Endodermal cell (in vitro differentiated cells): ENCODE measurements around the gene FOXQ1. TPM values are rescaled to one million over a fixed set of nuclear protein-coding genes. Genes with fewer than 3 reads are reported as not detected.
A peak's percentile ranks its signal among the peaks of the same experiment; 100 is the strongest.

Source experiments
- DNase-seq: peaks from one replicate; pipeline ENCODE4 v3.0.0-alpha.2; 2017
- H3K27ac ChIP-seq: 2 replicates; pipeline ENCODE4 v1.5.1; 2013; ENCODE audit warnings: mild to moderate bottlenecking, low read depth, low read length, moderate library complexity
- H3K27me3 ChIP-seq: 2 replicates; pipeline ENCODE4 v1.6.1; 2013; ENCODE audit warnings: mild to moderate bottlenecking, low read length, moderate library complexity; ENCODE audit not compliant: insufficient read depth, control insufficient read depth, poor library complexity, severe bottlenecking
- H3K36me3 ChIP-seq: 2 replicates; pipeline ENCODE4 v1.7.0; 2013; ENCODE audit warnings: mild to moderate bottlenecking, low read length, moderate library complexity; ENCODE audit not compliant: control insufficient read depth, insufficient read depth
- H3K4me1 ChIP-seq: one replicate; pipeline ENCODE4 v1.7.0; 2013; ENCODE audit warnings: low read length; ENCODE audit not compliant: control insufficient read depth, insufficient read depth
- H3K4me3 ChIP-seq: 2 replicates; pipeline ENCODE4 v1.5.1; 2013; ENCODE audit warnings: mild to moderate bottlenecking, low read length, moderate library complexity
- H3K9ac ChIP-seq: 2 replicates; pipeline ENCODE4 v1.6.1; 2013; ENCODE audit warnings: mild to moderate bottlenecking, low read length, moderate library complexity; ENCODE audit not compliant: poor library complexity, severe bottlenecking; ENCODE audit errors: extremely low read depth
- H3K9me3 ChIP-seq: 2 replicates; pipeline ENCODE4 v1.6.1; 2013; ENCODE audit warnings: mild to moderate bottlenecking, low read length, moderate library complexity; ENCODE audit not compliant: control insufficient read depth
- H3K27ac Mint-ChIP-seq: 2 replicates; pipeline ENCODE4 v1.8.0; 2020; ENCODE audit warnings: mixed read lengths
- H3K27me3 Mint-ChIP-seq: 2 replicates; pipeline ENCODE4 v1.8.0; 2021; ENCODE audit warnings: mild to moderate bottlenecking, mixed read lengths; ENCODE audit not compliant: insufficient read depth
- H3K36me3 Mint-ChIP-seq: 2 replicates; pipeline ENCODE4 v1.8.0; 2020; ENCODE audit warnings: low read depth, mixed read lengths
- H3K4me1 Mint-ChIP-seq: 2 replicates; pipeline ENCODE4 v1.8.0; 2020; ENCODE audit warnings: mixed read lengths
- H3K4me3 Mint-ChIP-seq: 2 replicates; pipeline ENCODE4 v1.8.0; 2020; ENCODE audit warnings: mild to moderate bottlenecking, moderate library complexity, mixed read lengths
- H3K9me3 Mint-ChIP-seq: 2 replicates; pipeline ENCODE4 v1.8.0; 2020; ENCODE audit warnings: mild to moderate bottlenecking, mixed read lengths
- WGBS, 2 experiments: methylation state at CpG; one replicate each; pipeline versions ENCODE4 v1.1.5 to v1.1.7; 2013; ENCODE audit warnings: missing lambda C conversion rate in 2 of 2, mixed read lengths in 1 of 2; ENCODE audit not compliant: insufficient coverage in 1 of 2, insufficient read length in 1 of 2; 5-methylcytosine and 5-hydroxymethylcytosine counted together
- total RNA-seq, 2 donors: library from RNA; stranded (reverse); fragmentation: NEBNext Ultra II Directional in 1 of 2; extraction: Animal tissue kit (Norgen Biotek cat#: 25700) in 1 of 2; gene quantifications; 2 replicates in 1 of 2; 3 replicates in 1 of 2; pipeline ENCODE4 v1.2.1, GENCODE V29; 2021
- TF ChIP-seq, protein P1 (sequence below): fragments of 200-600 bp; sonication (generic); conservative IDR thresholded peaks from 2 replicates; pipeline ENCODE4 v1.5.0; 2021; ENCODE audit warnings: antibody characterized with exemption, mild to moderate bottlenecking

The FOXQ1 gene
- total RNA-seq, 2 donors from 2014 or later, result 7.8 to 41.3 TPM

DNA sequence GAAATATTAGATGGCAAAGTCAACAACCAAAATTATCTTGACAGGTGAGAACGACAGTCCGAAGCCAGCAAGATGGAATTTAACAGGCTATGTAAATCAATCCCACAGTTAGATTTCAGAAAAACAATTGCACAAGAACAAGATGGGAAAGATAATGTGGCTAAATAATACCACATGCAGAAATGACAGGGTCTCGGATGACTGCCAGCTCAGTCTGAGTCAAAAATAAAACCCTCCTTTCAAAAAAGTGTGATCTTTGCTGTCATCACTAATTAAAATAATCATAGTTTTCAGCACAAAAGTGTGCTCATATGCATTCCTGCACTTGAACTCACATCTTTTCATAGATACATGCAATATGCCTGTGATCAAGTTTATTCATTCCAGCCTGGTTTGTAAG, 25.9 kb downstream of the FOXQ1 start:
- Histone ChIP-seq H3K27me3 (no peaks in the 10 kb centered on the region), H3K36me3 (no peaks in the 10 kb centered on the region), H3K27ac (no peak overlapping the region), H3K9me3 (no peaks in the 10 kb centered on the region), H3K4me1 (peaks cover 9% of the 10 kb centered on the region), H3K9ac (no peak overlapping the region), H3K4me3 (no peak overlapping the region)
- 86 to 100% methylated on average over 2 to 3 of the region's 3 CpGs for WGBS, 2 experiments
- no peak overlapping the region for H3K27ac Mint-ChIP-seq
- H3K4me1 Mint-ChIP-seq, result peaks cover 31% of the 10 kb centered on the region
- DNase-seq, result no peak
- no peaks in the 10 kb centered on the region for H3K36me3 Mint-ChIP-seq
- H3K4me3 Mint-ChIP-seq, result no peak overlapping the region
- TF ChIP-seq, protein P1, sequence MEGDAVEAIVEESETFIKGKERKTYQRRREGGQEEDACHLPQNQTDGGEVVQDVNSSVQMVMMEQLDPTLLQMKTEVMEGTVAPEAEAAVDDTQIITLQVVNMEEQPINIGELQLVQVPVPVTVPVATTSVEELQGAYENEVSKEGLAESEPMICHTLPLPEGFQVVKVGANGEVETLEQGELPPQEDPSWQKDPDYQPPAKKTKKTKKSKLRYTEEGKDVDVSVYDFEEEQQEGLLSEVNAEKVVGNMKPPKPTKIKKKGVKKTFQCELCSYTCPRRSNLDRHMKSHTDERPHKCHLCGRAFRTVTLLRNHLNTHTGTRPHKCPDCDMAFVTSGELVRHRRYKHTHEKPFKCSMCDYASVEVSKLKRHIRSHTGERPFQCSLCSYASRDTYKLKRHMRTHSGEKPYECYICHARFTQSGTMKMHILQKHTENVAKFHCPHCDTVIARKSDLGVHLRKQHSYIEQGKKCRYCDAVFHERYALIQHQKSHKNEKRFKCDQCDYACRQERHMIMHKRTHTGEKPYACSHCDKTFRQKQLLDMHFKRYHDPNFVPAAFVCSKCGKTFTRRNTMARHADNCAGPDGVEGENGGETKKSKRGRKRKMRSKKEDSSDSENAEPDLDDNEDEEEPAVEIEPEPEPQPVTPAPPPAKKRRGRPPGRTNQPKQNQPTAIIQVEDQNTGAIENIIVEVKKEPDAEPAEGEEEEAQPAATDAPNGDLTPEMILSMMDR, result no peak
- peaks cover 1% of the 10 kb centered on the region for H3K9me3 Mint-ChIP-seq
- no peaks in the 10 kb centered on the region for H3K27me3 Mint-ChIP-seq

DNA sequence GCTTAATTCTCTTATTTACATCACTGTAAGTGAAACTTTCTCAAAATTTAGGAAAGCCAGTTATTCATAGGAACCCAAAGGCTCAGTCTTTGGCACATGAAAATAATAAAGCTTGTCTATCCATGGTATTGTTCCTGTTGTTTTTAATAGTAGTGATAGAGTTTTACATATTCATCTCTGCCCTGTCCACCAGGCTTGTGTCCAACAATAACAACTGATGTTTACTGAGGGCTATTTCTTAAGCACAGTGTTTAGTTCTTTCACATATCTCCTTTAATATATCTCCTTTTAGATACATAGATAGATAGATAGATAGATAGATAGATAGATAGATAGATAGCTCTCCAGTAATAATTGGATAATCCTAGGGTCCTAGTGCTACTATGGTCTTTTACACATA, 34.2 kb downstream of the FOXQ1 start:
- H3K36me3 ChIP-seq, result no peaks in the 10 kb centered on the region
- H3K4me3 ChIP-seq, result no peak overlapping the region
- no peak overlapping the region for H3K27ac Mint-ChIP-seq
- H3K9me3 ChIP-seq, result peaks cover 23% of the 10 kb centered on the region
- no peak overlapping the region for H3K4me3 Mint-ChIP-seq
- no peak overlapping the region for H3K9ac ChIP-seq
- no peaks in the 10 kb centered on the region for H3K4me1 ChIP-seq
- no peak for DNase-seq
- no peaks in the 10 kb centered on the region for H3K27me3 Mint-ChIP-seq
- TF ChIP-seq, protein P1, result no peak
- H3K4me1 Mint-ChIP-seq, result peaks cover 3% of the 10 kb centered on the region
- no peaks in the 10 kb centered on the region for H3K36me3 Mint-ChIP-seq
- H3K9me3 Mint-ChIP-seq, result peaks cover 26% of the 10 kb centered on the region
- no peaks in the 10 kb centered on the region for H3K27me3 ChIP-seq
- no peak overlapping the region for H3K27ac ChIP-seq

DNA sequence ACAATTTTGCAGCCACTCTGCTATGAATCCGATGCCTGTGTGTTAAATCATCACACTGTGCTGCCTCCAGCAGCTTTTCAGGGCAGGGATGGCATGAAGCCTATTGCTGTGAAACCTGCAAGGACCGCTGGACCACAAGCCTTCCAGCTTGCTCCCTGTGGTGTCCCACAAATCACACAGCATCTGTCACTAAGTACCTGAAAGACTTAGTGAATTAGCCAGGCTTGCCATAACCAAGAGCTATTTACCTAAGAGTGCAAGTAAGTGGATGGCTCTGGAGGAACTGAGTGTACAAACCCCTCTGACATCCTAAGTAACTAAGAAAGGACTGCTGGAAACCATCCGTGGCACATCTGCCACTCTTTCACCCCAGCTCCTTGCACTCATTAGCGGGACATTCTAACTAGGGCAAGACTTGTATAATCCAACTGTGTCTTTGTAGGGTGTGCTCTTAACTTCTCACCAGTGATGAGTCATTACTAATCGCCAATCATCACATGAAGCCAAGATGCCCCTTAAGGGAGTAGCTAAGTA, 34.7 kb downstream of the FOXQ1 start:
- TF ChIP-seq, protein P1, result no peak
- Mint-ChIP-seq H3K27ac (no peak overlapping the region), H3K4me1 (peaks cover 3% of the 10 kb centered on the region), H3K4me3 (no peak overlapping the region), H3K9me3 (peaks cover 31% of the 10 kb centered on the region), H3K36me3 (peaks cover 4% of the 10 kb centered on the region), H3K27me3 (no peaks in the 10 kb centered on the region)
- Histone ChIP-seq H3K9ac (no peak overlapping the region), H3K27ac (no peak overlapping the region), H3K9me3 (peaks cover 28% of the 10 kb centered on the region), H3K4me3 (no peak overlapping the region), H3K4me1 (no peaks in the 10 kb centered on the region), H3K27me3 (no peaks in the 10 kb centered on the region), H3K36me3 (no peaks in the 10 kb centered on the region)
- DNase-seq, result peak; percentile 52
- WGBS, 2 experiments, result 77 to 88% methylated on average over 4 to 5 of the region's 5 CpGs
